Non-pigmented ciliary epithelial cell (primary cell): Measurements from ENCODE around the gene MGAT5B.

Experiments used
- DNase-seq: peaks from one replicate; pipeline ENCODE4 v3.0.0-alpha.2; 2010; ENCODE audit warnings: low read depth

Gene MGAT5B

GRCh38 chr17:76927982-76928381 is 59.8 kb downstream of the MGAT5B start:
- no peak for DNase-seq

DNA sequence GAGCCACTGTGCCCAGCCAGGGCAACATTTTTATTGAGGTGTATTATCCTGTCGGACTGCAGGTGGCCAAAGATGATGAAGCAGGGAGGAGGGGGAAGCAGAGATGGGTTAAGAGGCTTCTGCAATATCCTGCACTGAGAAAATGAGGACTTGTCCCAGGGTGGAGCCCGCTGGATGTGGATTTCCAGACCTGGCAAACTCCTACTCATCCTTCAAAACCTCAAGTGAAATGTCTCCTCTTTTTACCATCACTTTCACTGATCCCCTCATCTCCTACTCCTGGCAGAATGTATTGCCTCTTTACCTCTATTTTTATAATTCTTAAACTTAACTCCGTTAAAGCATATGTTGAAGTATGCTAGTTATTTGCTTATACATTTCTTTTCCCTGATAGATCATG is 60.9 kb downstream of the MGAT5B start:
- DNase-seq, result no peak

GRCh38 chr17:76929601-76930000 is 61.4 kb downstream of the MGAT5B start:
- no peak for DNase-seq

GRCh38 chr17:76930107-76930506 is 61.9 kb downstream of the MGAT5B start:
- no peak for DNase-seq

DNA sequence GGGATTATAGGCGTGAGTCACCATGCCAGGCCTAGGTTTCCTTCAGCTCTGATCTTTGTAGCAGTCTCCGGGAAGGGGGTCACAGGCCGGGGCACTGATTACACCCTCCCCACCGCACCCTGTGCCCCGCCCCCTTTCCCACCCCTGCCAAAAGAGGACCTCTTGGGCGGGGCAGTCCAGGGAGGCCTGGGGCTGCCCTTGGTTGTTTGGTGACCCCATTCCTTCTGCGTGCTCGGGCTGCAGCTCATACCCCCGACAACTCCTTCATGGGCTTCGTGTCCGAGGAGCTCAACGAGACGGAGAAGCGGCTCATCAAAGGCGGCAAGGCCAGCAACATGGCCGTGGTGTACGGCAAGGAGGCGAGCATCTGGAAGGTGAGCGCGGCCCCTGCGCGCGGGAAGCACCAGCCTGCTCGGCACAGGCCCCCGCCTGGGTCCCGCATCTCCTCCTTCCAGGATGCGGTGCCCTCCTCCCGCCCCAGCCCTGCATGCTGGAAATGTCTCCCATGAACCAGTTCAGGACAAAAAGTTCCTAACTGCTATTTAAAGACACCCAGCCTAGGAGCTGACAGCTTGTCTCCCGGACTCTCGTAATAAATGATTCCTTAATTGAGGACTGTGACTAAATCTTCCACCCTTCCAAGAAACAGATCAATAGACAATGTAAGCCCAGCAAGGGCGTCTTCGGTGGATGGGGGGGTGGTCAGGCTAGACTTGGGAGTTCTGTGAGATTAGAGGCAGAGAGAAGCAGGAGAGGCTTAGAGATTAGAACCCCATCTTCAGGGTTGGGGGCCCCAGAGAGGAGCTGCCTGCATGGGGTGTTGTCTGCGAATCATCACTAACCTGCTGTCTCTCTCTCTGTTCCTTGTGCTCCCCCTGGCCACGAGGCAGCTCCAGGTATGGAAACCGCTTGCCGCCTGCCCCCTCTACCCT is 64.5 kb downstream of the MGAT5B start:
- DNase-seq, result no peak

- no peak for DNase-seq
Measured at GRCh38 chr17:76934561-76935320, 66.5 kb downstream of the MGAT5B start.

DNA sequence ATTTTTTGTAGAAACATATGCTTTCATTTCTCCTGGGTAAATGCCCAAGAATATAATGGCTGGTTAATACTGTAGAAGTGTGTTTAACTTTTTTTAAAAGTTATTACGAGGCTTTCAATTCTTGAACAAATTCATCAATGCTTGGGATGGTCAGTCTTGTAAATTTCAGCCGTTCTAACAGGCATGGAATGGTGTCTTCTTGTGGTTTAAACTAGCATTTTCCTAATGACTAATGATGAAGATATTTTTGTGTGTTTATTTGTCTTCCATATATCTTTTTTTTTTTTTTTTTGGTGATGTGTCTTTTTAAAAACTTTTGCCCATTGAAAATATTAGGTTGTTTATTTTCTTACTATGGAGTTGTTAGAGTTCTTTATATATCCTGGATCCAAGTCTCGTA is 67.1 kb downstream of the MGAT5B start:
- no peak for DNase-seq

GRCh38 chr17:76937238-76937637 is 69.0 kb downstream of the MGAT5B start:
- no peak for DNase-seq

GRCh38 chr17:76938009-76938408 is 69.8 kb downstream of the MGAT5B start:
- no peak for DNase-seq

- DNase-seq, result no peak
Measured at GRCh38 chr17:76940295-76940694, 72.1 kb downstream of the MGAT5B start.

- DNase-seq, result no peak
Measured at GRCh38 chr17:76940738-76941350, 72.6 kb downstream of the MGAT5B start.

DNA sequence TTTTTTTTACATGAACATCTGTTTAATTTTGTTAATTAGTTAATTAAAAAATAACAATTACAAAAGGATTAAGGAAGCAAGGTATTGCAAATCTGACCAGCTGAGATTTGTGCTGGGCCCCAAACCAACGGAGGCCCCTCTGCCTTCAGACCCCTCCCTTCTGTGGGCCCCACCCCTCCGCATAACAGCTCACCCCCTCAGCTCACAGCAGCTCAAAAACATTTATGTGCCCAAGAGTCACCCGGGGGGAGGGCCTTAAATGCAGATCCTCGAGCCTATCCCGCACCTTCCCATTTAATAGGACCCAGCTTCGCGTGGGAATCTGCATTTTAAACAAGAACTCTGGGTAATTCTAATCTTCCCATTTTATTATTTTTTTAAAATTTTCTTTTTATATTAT is 75.0 kb downstream of the MGAT5B start:
- no peak for DNase-seq

GRCh38 chr17:76943781-76944213 is 75.6 kb downstream of the MGAT5B start:
- no peak for DNase-seq

DNA sequence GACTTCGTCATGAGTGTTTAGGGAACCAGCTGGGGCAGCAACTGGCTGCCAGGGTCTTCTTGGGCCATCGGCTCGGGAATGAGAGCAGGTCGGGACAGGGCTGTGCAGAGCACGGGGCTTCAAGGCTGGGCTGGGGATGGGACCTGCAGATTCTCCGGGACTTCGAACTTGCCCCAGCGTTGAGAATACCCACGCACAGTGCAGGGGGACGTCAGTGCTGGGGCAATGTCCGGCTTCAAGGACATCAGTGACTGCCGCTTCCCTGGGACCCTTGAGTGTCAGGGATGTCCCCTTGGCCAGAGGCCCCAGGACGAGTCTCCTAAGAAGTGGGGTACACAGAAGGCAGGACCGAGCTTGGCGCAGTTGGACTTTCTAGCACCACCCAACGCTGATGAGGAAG is 76.3 kb downstream of the MGAT5B start:
- DNase-seq, result no peak

GRCh38 chr17:76946111-76946771 is 78.0 kb downstream of the MGAT5B start:
- DNase-seq, result no peak

- no peak for DNase-seq
Measured at GRCh38 chr17:76946772-76947135, 78.5 kb downstream of the MGAT5B start.

- no peak for DNase-seq
Measured at GRCh38 chr17:76947309-76947708, 79.1 kb downstream of the MGAT5B start.

GRCh38 chr17:76947771-76948170 is 79.6 kb downstream of the MGAT5B start:
- DNase-seq, result no peak

GRCh38 chr17:76948301-76948700 is 80.1 kb downstream of the MGAT5B start:
- no peak for DNase-seq

- no peak for DNase-seq
Measured at GRCh38 chr17:76948726-76949342, 80.6 kb downstream of the MGAT5B start.

GRCh38 chr17:76949913-76950695 is 81.9 kb downstream of the MGAT5B start:
- no peak for DNase-seq
